HG03103 (cell line): Measurements from ENCODE around the gene IGFALS.

Experiments used
- ATAC-seq: cut with Tn5 transposase; IDR thresholded peaks from one replicate; pipeline ENCODE4 v1.9.1; 2021; ENCODE audit warnings: low read depth; ENCODE audit not compliant: unreplicated experiment

Gene IGFALS

DNA sequence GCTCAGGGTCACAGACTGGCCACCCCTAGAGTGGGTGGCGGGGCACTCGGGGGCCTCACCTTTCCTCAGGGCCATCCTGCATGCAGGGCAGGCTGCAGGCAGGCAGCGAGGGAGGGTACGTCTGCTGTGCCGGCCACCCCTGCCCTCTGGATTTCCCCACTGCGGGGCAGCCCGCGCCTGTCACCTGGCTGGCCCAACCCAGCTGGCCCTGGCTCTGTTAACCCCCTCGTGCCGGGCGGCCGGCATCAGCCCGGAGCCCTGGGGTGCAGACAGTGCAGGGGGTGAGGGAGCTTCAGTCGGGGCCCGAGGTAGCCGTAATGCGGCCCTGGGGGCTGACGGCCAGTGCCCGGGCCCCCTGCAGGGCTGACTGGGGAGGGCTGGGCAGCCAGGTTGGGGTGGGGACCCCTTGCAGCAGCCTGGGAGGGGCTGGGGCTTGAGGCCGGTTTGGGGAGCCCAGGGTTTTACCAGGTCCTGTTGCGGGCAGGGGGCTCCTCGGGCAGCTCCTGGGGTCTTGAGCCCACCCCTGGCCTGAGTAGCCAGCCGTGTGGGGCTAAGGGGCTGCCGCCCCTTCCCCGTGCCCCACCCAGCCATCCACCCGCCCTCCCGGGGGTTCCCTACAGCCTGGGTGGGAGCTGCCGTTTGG lies at the start of gene IGFALS:
Gene IGFALS (minus strand): TSS at position 128 of the 643 bp plus-strand sequence. CDS start 53 bp downstream, at position 75.
- ATAC-seq, result no peak

GRCh38 chr16:1839554-1839953 lies 46.0 kb upstream of the IGFALS start:
- ATAC-seq, result no peak

DNA sequence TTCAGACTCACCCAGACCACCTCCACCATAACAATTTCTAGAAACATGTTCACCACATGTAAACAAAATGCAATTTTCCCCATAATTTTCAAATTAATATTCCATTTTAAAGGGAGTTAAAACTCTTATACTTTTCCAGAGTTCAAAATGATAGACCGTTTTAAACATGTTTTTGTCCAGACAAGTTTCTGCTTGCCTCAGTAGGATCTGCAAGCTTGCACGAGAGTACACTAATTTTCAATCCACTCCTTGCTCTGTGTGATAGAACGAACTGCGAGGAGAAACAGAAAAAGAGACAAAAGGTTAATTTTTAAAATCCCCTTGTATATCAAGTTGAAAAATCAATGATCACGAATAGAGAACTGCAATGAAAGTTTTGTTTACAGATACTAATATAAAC lies 40.6 kb upstream of the IGFALS start:
- ATAC-seq, result no peak

- ATAC-seq, result no peak
Observed at GRCh38 chr16:1832838-1833454, 39.4 kb upstream of the IGFALS start.

DNA sequence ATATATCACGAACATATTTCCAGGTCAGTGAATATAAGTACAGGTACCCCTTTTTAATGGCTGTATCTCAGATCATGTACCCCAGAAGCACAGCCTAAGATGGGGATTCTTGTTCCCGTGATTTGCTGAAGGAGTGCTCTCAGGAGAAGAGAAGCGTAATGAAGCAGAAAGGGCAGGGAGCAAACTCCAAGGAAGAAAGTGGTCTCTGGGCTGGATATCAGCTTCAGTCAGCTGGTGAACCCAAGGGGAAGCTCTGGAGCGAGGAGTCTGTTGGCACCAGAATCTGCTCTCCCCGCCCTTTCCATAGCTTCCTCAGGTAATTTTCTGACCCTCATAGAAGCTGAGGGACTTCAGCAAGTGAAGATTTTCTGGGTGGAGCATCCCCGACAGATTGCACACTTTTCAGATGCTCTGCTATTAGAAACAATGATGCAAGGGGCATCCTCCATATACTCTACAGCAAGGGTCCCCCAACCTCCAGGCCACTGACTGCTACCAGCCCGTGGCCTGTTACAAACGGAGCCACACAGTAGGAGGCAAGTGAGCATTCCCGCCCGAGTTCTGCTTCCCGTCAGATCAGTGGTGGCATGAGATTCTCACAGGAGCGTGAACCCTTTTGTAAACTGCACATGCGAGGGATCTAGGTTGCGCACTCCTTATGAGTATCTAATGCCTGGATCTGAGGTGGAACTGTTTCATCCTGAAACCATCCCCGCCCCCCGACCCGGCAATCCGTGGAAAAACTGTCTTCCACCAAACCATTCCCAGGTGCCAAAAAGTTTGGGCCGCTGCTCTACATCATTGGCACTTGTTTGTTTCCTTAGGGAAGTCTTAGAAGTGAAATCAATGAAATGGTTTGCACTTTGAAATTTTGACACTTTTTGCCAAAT lies 37.9 kb upstream of the IGFALS start:
- ATAC-seq, result no peak

GRCh38 chr16:1830213-1830612 lies 36.7 kb upstream of the IGFALS start:
- ATAC-seq, result no peak

DNA sequence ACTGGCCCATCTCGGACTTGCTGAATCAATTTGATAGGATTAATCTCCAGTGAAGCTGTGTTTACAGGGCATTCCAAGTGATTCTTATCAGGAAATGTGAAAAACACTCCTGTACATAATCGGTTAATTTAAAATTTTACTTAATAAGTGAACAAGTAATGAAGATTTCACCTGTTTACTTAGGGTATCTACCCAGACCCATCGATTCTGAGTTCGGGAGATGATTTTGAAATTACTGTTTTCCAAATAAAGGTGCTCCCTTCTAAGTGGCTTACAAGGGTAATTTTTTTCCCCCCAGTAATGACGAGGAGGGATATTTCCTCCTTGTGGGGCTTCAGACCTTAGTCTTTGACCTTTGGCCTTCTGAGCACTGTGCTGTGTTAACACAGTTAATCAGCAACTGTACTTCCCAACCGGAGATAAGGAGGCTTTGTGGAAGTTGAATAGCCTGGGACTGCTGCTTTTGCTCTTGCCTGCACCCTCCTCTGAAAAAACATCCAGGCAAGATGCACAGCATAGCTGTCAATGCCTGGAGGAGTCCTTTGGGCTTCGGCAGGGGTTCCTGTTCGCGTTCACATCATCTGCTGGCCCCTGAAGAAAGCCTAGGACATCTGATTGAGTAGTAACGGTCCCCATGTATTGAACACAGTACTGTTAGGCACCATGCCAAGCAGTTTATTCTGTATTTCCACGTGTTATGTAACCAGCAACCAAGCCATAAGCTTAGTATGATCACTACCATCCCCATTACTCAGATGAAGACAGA lies 35.3 kb upstream of the IGFALS start:
- no peak for ATAC-seq

- peak; percentile 79 for ATAC-seq
Observed at GRCh38 chr16:1826691-1827573, 33.4 kb upstream of the IGFALS start, which contains the start of the genes FAHD1 and HAGH. Gene FAHD1, plus strand, starts transcription at chr16:1827206. Its CDS starts 33 bp downstream, at chr16:1827239. Gene HAGH, minus strand, starts transcription at chr16:1826825. Its CDS starts 38 bp downstream, at chr16:1826787.

DNA sequence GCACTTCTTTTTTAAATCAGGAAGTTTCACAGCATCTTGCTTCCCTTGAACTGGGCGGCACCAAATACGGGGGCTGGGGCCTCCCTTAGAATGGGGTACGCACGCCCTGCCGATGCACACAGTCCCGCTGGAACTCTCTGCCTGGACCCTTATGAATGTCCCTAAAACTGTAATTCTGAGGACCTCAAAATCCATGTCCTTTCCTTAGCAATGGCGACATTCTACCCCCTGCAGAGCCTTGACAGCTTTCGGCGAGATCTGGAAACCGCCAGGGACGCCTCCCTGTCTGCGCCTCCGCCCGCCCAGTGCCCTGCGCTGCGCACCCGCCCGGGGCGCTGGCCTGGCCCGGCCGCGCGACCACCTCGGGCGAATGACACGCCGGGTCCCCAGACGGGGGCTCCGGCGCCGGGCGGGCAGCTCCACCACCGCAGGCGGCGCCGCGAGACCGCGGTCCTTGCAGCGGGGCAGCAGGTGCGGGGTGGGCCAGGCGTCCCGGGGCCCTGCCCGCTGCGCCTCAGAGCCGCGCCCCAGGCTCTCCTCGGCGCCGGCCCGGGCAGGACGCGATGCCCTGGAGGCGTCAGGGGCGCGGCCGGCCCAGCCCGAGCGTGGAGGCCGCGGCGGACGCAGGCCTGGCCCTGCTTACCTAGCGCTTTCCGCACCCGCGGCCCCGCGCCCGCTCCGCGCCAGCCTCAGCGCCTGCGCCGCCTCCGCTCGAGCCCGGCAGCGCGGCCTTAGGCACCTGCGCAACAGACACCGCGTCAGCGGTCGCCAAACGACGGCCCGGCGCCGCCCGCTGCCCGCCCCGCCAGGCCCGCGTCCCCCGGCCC lies 32.6 kb upstream of the IGFALS start:
- peak; percentile 31 for ATAC-seq

GRCh38 chr16:1825381-1825863 lies 31.9 kb upstream of the IGFALS start:
- no peak for ATAC-seq

- no peak for ATAC-seq
Observed at GRCh38 chr16:1823821-1824220, 30.3 kb upstream of the IGFALS start.

DNA sequence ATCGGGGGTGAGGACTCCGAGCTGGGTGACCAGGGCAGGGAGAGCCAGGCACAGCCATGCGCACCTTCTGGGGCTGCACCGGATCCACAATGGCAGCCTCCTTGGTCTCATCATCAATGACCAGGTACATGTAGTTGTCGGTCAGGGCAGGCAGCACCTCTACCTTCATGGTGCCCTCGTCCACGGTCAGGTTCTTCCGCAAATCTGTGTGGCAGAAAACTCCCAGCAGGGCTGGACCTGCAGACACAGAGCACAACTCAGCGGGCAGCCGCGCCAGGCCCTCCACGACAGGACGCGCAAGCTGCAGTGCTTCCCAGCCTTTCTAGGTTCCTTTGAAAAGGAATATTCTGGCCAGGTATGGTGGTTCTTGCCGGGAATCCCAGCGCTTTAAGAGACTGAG lies 29.3 kb upstream of the IGFALS start:
- ATAC-seq, result no peak

DNA sequence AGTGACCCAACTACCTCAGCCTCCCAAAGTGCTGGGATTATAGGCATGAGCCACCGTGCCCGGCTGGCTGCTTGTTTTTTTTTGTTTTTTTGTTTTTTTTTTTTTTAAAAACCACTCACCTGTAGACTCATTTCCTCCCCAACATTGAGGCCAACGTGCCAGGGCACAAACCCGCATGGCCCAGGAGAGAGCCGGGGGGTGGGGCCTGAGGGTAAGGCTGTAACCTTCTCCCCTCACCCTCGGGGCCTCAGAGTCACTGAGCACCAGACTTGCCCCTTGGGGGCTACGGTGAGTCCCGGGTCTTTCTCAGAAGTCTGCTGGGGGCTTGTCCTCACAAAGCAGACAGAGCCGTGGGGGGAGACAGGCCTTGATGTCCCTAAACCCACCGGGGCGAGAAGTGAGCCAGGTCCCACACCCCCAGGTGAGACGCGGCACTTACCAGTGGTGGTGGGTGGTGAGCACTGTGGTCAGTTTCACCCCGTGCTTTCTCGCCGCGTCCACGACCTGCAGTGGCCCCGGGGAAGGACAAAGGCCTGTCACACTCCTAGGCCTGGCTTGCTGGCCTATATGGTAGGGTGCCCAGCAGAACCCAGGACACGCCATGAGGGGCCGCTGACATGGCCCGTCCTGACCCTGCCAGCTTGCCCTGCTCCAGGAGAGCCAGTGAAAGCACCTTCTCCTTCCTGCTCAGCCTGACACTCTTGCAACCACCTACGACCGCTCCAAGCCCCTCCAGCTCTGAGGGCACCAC lies 28.5 kb upstream of the IGFALS start:
- ATAC-seq, result no peak

DNA sequence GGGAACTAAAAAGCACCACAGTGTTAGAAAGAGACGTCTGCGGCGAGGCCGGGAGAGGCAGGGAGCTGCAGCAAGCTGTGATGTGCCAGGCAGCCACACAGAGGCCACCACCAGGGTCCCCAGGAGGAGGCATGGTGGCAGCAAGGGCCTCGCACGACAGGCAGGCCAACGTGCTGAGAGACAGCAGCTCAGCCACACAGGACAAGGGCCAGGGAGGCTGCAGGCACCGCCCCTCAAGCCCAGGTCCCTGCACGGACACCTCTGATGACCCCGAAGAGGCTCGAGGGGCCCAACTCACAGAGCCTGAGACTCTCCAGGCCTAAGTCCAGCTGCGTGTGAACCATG lies 27.4 kb upstream of the IGFALS start:
- no peak for ATAC-seq

GRCh38 chr16:1820096-1820945 lies 26.8 kb upstream of the IGFALS start:
- ATAC-seq, result no peak

DNA sequence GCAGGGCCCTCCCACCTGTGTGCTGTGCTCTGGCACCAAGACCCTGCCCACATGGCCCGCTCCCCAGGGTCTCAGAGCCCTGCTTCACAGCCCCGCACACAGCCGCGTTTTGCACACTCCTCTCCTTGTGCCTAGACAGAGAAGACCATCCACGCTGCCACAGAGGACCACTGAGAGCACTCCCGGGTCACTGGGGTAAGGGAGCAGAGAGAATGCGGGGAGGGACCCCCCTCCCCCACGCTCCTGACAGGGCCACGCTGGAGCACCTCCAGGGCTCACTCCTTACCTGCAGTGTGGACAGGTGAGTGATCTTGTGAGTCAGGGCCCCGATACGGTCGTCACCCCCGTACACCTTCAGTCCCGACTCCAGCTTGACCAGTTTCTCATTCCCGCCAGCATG lies 26.1 kb upstream of the IGFALS start:
- ATAC-seq, result no peak

DNA sequence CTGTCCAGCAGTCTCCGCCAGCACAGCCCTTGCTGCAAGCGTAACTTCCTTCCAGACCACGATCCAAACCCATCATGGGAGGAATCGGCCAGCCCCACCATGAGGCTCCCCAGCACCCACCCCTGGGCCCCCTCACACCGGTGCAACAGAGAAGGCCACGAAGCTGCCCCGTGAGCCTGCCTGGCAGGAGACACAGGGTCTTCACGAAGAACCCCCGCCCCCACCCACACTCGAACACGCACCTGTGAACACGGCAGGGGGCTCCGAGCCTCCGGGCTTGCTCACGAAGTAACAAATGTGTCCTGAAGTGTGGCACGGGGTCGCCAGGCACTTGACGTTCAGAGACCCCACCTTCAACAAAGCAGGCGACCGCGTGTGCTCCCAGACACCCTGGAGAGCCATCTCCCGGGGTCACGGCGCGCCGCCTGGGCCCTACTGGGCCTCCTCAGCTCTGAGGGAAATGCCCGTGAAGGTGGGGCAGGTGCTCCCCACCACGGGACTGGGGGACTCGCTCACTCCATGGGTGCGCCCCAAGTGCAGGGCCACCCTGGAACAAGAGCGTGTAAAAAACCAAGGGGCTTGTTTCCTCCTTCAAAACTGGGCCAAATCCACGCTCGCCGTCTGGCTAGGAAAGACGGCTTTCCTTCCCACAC lies 25.5 kb upstream of the IGFALS start:
- ATAC-seq, result no peak
